WERI-Rb-1 (cell line): Measurements from ENCODE around the gene FAM170B.

Experiments
- DNase-seq: peaks from one replicate; pipeline ENCODE4 v3.0.0-alpha.2; 2020
- H3K27ac ChIP-seq: fragments of 250-450 bp; sonication (Bioruptor Pico); 2 replicates; pipeline ENCODE4 v1.5.1; 2020; ENCODE audit warnings: mild to moderate bottlenecking, moderate library complexity
- H3K27me3 ChIP-seq: fragments of 250-450 bp; sonication (Bioruptor Pico); 2 replicates; pipeline ENCODE4 v1.5.1; 2021; ENCODE audit warnings: mild to moderate bottlenecking, low read depth, moderate library complexity; ENCODE audit not compliant: insufficient read depth, severe bottlenecking
- H3K36me3 ChIP-seq: fragments of 250-450 bp; sonication (Bioruptor Pico); 2 replicates; pipeline ENCODE4 v1.5.1; 2020; ENCODE audit warnings: mild to moderate bottlenecking, moderate library complexity
- H3K4me3 ChIP-seq: 2 replicates; pipeline ENCODE4 v1.5.1; 2011; ENCODE audit warnings: low read depth, mild to moderate bottlenecking, control low read depth, low read length
- H3K9me3 ChIP-seq: fragments of 250-450 bp; sonication (Bioruptor Pico); 2 replicates; pipeline ENCODE4 v1.5.1; 2021; ENCODE audit warnings: mild to moderate bottlenecking, moderate library complexity; ENCODE audit not compliant: severe bottlenecking
- TF ChIP-seq, protein P1 (sequence below): IDR thresholded peaks from 2 replicates; pipeline ENCODE4 v1.5.1; 2011; ENCODE audit warnings: low read depth, mild to moderate bottlenecking, control low read depth, inconsistent platforms, low read length

FAM170B gene

DNA sequence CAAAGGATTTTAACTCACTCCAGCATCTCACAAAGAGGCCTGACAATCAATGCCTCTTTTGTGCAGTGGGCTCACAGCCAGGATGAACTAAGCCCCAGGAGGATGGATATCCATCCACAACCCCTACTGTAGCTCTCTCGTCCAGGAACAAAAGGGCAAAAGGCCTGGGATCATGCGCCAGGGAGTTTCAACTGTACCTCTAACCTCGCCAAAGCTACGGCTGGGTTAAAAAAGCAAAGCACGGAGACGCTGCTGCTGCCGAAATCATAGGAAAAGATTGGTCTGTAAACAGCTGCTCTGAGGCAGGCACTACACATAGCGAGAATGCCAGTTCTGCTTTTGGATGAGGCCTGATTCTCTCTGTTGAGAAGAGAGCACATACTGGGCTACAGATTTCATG is 50.6 kb downstream of the FAM170B start:
- H3K9me3 ChIP-seq = peaks cover 7% of the 10 kb centered on the region
- no peak overlapping the region for H3K27ac ChIP-seq
- H3K36me3 ChIP-seq = no peaks in the 10 kb centered on the region
- H3K4me3 ChIP-seq = no peak overlapping the region
- no peak for DNase-seq
- H3K27me3 ChIP-seq = peaks cover 3% of the 10 kb centered on the region
- TF ChIP-seq, protein P1, sequence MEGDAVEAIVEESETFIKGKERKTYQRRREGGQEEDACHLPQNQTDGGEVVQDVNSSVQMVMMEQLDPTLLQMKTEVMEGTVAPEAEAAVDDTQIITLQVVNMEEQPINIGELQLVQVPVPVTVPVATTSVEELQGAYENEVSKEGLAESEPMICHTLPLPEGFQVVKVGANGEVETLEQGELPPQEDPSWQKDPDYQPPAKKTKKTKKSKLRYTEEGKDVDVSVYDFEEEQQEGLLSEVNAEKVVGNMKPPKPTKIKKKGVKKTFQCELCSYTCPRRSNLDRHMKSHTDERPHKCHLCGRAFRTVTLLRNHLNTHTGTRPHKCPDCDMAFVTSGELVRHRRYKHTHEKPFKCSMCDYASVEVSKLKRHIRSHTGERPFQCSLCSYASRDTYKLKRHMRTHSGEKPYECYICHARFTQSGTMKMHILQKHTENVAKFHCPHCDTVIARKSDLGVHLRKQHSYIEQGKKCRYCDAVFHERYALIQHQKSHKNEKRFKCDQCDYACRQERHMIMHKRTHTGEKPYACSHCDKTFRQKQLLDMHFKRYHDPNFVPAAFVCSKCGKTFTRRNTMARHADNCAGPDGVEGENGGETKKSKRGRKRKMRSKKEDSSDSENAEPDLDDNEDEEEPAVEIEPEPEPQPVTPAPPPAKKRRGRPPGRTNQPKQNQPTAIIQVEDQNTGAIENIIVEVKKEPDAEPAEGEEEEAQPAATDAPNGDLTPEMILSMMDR = no peak

DNA sequence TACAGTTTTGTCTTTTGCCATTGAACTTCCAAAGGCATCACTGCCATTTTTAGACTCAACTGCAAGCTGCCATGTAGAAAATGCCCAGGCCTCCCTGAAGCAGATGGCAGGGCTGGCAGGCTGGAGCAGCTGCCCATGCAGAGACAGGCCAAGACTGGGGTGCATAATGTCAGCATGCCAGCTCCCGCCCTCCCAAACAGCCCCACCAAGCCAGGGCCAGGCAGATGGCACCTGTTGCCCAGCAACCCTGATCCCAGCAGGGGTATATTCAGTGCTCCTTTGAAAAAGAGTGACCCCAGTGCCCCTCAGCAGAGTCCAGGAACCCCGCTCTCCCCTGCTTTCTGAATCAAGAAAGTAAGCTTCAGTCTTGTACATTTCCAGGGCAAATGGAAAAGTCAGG is 51.1 kb downstream of the FAM170B start:
- Histone ChIP-seq H3K27ac (no peak overlapping the region), H3K4me3 (no peak overlapping the region), H3K9me3 (peaks cover 7% of the 10 kb centered on the region), H3K27me3 (peaks cover 3% of the 10 kb centered on the region), H3K36me3 (no peaks in the 10 kb centered on the region)
- no peak for DNase-seq
- TF ChIP-seq, protein P1 = no peak

DNA sequence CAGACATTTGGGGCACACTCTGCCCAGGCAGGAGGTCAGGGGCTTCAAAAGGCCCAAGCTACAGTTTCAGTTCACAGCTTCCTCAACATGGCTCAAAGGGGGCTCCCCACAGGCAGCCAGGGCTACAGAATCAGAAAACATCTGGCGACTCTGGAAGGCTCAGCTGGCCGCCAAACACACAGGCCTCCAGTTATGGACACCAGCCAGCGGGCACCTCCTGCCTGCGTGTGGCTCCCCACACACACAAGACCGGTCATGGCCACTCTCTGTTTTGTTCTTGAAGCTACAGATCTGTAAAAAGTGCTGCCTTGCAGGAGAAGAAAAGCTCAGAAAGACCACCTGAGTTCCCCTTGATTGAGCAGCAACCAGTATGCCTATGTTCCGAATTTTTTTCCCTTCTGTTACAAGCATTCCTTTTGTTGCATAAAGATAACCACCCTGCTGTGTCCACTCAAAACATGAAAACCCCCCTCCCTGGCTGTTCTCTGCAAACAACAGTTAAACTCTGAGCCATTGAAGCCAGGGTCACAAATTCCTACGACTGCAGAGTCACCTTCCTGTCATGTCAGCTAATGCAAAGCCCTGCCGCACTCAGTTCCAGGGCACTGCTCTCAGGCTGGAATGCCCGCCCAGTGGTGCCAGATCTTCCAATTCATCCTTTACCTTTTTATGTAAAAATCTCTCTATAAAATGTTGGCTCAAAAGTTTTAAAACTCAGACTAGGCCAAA is 52.1 kb downstream of the FAM170B start:
- TF ChIP-seq, protein P1 = no peak
- no peak overlapping the region for H3K27ac ChIP-seq
- no peak overlapping the region for H3K4me3 ChIP-seq
- peaks cover 2% of the 10 kb centered on the region for H3K9me3 ChIP-seq
- peaks cover 3% of the 10 kb centered on the region for H3K27me3 ChIP-seq
- no peaks in the 10 kb centered on the region for H3K36me3 ChIP-seq
- no peak for DNase-seq
